Keratinocyte (primary cell): ENCODE results near the gene CFAP68. TPM values are rescaled to one million over a fixed set of nuclear protein-coding genes. Genes with fewer than 3 reads are reported as not detected.

ENCODE experiments used
- DNase-seq: peaks from one replicate; pipeline ENCODE4 v3.0.0-alpha.2; 2011; ENCODE audit warnings: low read depth, missing footprints, low spot score
- FAIRE-seq: peaks from 2 replicates; lab custom pipeline; 2011; peaks lifted over from hg19 to GRCh38; lab: Jason Lieb, UNC
- H2AFZ ChIP-seq: 2 replicates; pipeline ENCODE4 v1.6.0; 2012; ENCODE audit warnings: low read length, control low read depth, inconsistent platforms; ENCODE audit not compliant: control insufficient read depth
- H3K27ac ChIP-seq: 2 replicates; pipeline ENCODE4 v1.5.1; 2011; ENCODE audit warnings: low read length; ENCODE audit not compliant: control insufficient read depth, insufficient read depth
- H3K27me3 ChIP-seq: 3 replicates; pipeline ENCODE4 v1.6.0; 2011; ENCODE audit warnings: low read length; ENCODE audit not compliant: control insufficient read depth, insufficient read depth; ENCODE audit errors: extremely low read depth
- H3K36me3 ChIP-seq, 2 experiments: 2 replicates in 1 of 2; 3 replicates in 1 of 2; pipeline ENCODE4 v1.5.1; 2011; ENCODE audit warnings: low read length in 2 of 2, mild to moderate bottlenecking in 1 of 2; ENCODE audit not compliant: control insufficient read depth in 2 of 2, insufficient read depth in 2 of 2; ENCODE audit errors: extremely low read depth in 1 of 2
- H3K4me1 ChIP-seq: 3 replicates; pipeline ENCODE4 v1.5.1; 2011; ENCODE audit warnings: low read length; ENCODE audit not compliant: control insufficient read depth, insufficient read depth; ENCODE audit errors: extremely low read depth
- H3K4me2 ChIP-seq: 3 replicates; pipeline ENCODE4 v1.6.0; 2011; ENCODE audit warnings: low read depth, low read length; ENCODE audit not compliant: control insufficient read depth, insufficient read depth; ENCODE audit errors: extremely low read depth
- H3K4me3 ChIP-seq, 3 experiments: fragments of 200-600 bp in 1 of 3; sonication (generic) in 1 of 3; 2 replicates in 2 of 3; 3 replicates in 1 of 3; pipeline ENCODE4 v1.5.1; 2011 to 2016; ENCODE audit warnings: low read length in 3 of 3, mild to moderate bottlenecking in 3 of 3, control low read depth in 2 of 3, inconsistent platforms in 1 of 3, low read depth in 1 of 3, mixed read lengths in 1 of 3, mixed run types in 1 of 3, moderate library complexity in 1 of 3; ENCODE audit not compliant: control insufficient read depth in 2 of 3, insufficient read depth in 2 of 3; ENCODE audit errors: extremely low read depth in 1 of 3
- H3K79me2 ChIP-seq: 2 replicates; pipeline ENCODE4 v1.6.0; 2012; ENCODE audit warnings: low read length; ENCODE audit not compliant: control insufficient read depth, insufficient read depth
- H3K9ac ChIP-seq: 3 replicates; pipeline ENCODE4 v1.6.0; 2011; ENCODE audit warnings: low read length; ENCODE audit not compliant: control insufficient read depth, insufficient read depth; ENCODE audit errors: extremely low read depth
- H3K9me1 ChIP-seq: 3 replicates; pipeline ENCODE4 v1.6.0; 2011; ENCODE audit warnings: low read length; ENCODE audit not compliant: control insufficient read depth, insufficient read depth; ENCODE audit errors: extremely low read depth
- H3K9me3 ChIP-seq: 2 replicates; pipeline ENCODE4 v1.5.1; 2012; ENCODE audit warnings: low read depth, low read length; ENCODE audit not compliant: control insufficient read depth
- H4K20me1 ChIP-seq: 3 replicates; pipeline ENCODE4 v1.6.0; 2011; ENCODE audit warnings: low read length; ENCODE audit not compliant: control insufficient read depth, insufficient read depth; ENCODE audit errors: extremely low read depth
- CTCF ChIP-seq, 3 experiments: IDR thresholded peaks in 1 of 3; conservative IDR thresholded peaks in 1 of 3; optimal IDR thresholded peaks in 1 of 3; 2 replicates in 2 of 3; 3 replicates in 1 of 3; pipeline versions ENCODE3 to v1.5.1; 2011; ENCODE audit warnings: low read length in 3 of 3, mild to moderate bottlenecking in 3 of 3, moderate library complexity in 2 of 3, control low read depth in 1 of 3, inconsistent platforms in 1 of 3; ENCODE audit not compliant: insufficient read depth in 2 of 3; ENCODE audit errors: extremely low read depth in 1 of 3
- EZH2 ChIP-seq: IDR thresholded peaks from one replicate; pipeline ENCODE4 v1.6.1; 2012; ENCODE audit warnings: inconsistent platforms, mild to moderate bottlenecking, low read length, moderate library complexity
- dilution Hi-C: fragments of 300-500 bp; cut with MboI; formaldehyde crosslinking; loops from one replicate; pipeline ENCODE4 v1.7.0; 2020; ENCODE audit warnings: low sequenced_read_pairs; ENCODE audit not compliant: extremely low pct_ligation_motif_present
- polyA minus RNA-seq, 3 experiments: library from RNA; depleted of rRNA, polyadenylated mRNA; stranded (reverse); fragments of >200 nt; gene quantifications; 1 replicate in 1 of 3; 2 replicates in 1 of 3; 3 replicates in 1 of 3; pipeline ENCODE4 v1.2.3, GENCODE V29; 2011
- polyA plus RNA-seq, 5 experiments: library from polyadenylated mRNA; depleted of rRNA in 3 of 5; stranded (reverse) in 3 of 5; stranded (forward) in 1 of 5; unstranded in 1 of 5; fragments of >200 nt; gene quantifications; 1 replicate in 1 of 5; 2 replicates in 3 of 5; 3 replicates in 1 of 5; pipeline versions ENCODE4 v1.2.1 to v1.2.3, GENCODE V29; 2011 to 2012; ENCODE audit warnings: missing spikeins in 2 of 5, low read depth in 1 of 5, low replicate concordance in 1 of 5

Gene CFAP68, protein sequence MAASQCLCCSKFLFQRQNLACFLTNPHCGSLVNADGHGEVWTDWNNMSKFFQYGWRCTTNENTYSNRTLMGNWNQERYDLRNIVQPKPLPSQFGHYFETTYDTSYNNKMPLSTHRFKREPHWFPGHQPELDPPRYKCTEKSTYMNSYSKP
- polyA plus RNA-seq (33.0 to 63.8 TPM (median 58.9 TPM) in 3 replicates), polyA minus RNA-seq (22.4 to 29.5 TPM (median 24.0 TPM) in 3 replicates)
- 10.7 TPM for polyA plus RNA-seq (2011; ENCODE audit: low read depth)
- polyA plus RNA-seq (2011; cell fraction: cytosol; rRNA removed): 47.9 and 77.0 TPM in 2 replicates
- 18.0 and 18.4 TPM in 2 replicates for polyA plus RNA-seq (2011; cell fraction: nucleus; rRNA removed)
- 32.5 and 39.3 TPM in 2 replicates for polyA plus RNA-seq (2012; ENCODE audit: low replicate concordance)
- 5.4 TPM for polyA minus RNA-seq (2011; cell fraction: cytosol; rRNA and poly(A)+ RNA removed)
- polyA minus RNA-seq (2011; cell fraction: nucleus; rRNA and poly(A)+ RNA removed): 3.4 and 9.5 TPM in 2 replicates

DNA sequence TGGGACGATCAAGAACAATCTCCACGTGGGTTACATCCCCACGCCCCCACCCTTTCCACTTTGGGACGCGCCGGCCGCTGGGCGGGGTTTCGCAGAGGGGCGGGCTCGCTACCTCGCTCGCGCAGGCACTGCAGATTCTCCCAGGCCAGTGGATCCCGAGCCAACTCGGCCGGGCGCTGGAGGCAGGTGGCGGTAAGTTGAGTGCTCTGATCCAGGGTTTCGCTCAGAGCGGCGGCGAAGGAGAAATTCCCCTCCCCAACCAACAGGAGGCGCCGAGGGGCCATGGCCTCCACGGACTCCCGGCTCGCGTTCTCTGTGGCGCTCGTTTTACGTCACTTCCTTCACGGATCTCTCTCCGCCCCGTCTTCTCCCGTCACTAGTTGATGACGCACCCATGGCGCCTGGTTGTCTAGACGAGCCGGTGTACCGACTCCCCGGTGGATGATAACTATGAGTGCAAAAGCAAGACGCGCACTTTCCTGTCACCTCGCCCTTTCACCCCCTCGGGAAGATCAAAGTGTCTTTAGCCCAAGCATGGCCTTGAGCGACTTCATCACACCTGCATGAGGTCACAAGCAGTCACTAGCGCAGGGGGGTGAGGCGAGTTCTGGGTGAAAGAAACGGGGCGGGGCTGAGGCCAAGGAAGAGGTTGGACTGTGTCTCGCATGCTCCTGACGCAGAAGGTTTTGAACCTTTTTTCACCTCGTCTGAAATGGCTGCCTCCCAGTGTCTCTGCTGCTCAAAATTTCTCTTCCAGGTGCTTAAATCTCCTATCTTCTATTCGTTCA lies at the start of gene CFAP68, which contains the start of gene FDXACB1:
TSS of gene CFAP68 (plus strand) at position 693 of the 788 bp plus-strand sequence. CDS start at position 713, 20 bp downstream.
TSS of gene FDXACB1 (minus strand) at position 317 of the 788 bp plus-strand sequence. CDS start at position 284, 33 bp downstream.
- Histone ChIP-seq H3K4me1 (peaks cover 8% of the 10 kb centered on the region), H3K79me2 (no peaks in the 10 kb centered on the region), H3K4me2 (peak within 1 kb of the TSS; percentile 98), H3K36me3 (no peaks in the 10 kb centered on the region), H3K9ac (peak within 1 kb of the TSS; percentile 98), H3K4me3 (peak within 1 kb of the TSS; percentile 53 to 96 (median 91)), H3K27me3 (no peaks in the 10 kb centered on the region), H3K9me3 (no peaks in the 10 kb centered on the region), H4K20me1 (no peaks in the 10 kb centered on the region), H3K27ac (peak within 1 kb of the TSS; percentile 100), H3K9me1 (no peaks in the 10 kb centered on the region), H2AFZ (peak within 1 kb of the TSS; percentile 100)
- peak; percentile 76 for DNase-seq
- FAIRE-seq: peak; percentile 76
- TF ChIP-seq CTCF (optimal IDR thresholded peaks at IDR 0.05 in 1 of 3, IDR thresholded peaks at IDR 0.05 in 1 of 3, conservative IDR thresholded peaks at IDR 0.05 in 1 of 3; ENCODE audit: extremely low read depth in 1 of 3, insufficient read depth in 2 of 3, low read length in 3 of 3) (peak; percentile 87 to 99 (median 91)), EZH2 (no peak)
- dilution Hi-C loops: no loop called here

- FAIRE-seq (no peak), DNase-seq (no peak)
- Histone ChIP-seq H3K4me2 (no peak overlapping the region), H3K36me3 (peaks cover 2 to 4% of the 10 kb centered on the region in 2 experiments), H3K4me3 (no peak overlapping the region), H2AFZ (no peak overlapping the region), H4K20me1 (no peaks in the 10 kb centered on the region), H3K9me1 (no peaks in the 10 kb centered on the region), H3K27ac (no peak overlapping the region), H3K9me3 (no peaks in the 10 kb centered on the region), H3K79me2 (no peaks in the 10 kb centered on the region), H3K27me3 (no peaks in the 10 kb centered on the region), H3K9ac (no peak overlapping the region), H3K4me1 (no peaks in the 10 kb centered on the region)
- dilution Hi-C loops: no loop called here
- TF ChIP-seq EZH2: no peak
- TF ChIP-seq CTCF (optimal IDR thresholded peaks at IDR 0.05 in 1 of 3, IDR thresholded peaks at IDR 0.05 in 1 of 3, conservative IDR thresholded peaks at IDR 0.05 in 1 of 3; ENCODE audit: extremely low read depth in 1 of 3, insufficient read depth in 2 of 3, low read length in 3 of 3): no peak
These were observed 45.8 kb upstream of the CFAP68 start for GRCh38 chr11:111833524-111833923.
